GM23338 (cell line): ENCODE measurements around the gene PSMD11. TPM values are rescaled to one million over a fixed set of nuclear protein-coding genes. Genes with fewer than 3 reads are reported as not detected.

Experiments
- ATAC-seq: fragments of 200-7000 bp; cut with Tn5 transposase; 3 replicates; pipeline ENCODE4 v1.9.1; 2020
- DNase-seq: peaks from one replicate; pipeline ENCODE4 v3.0.0-alpha.2; 2015; ENCODE audit warnings: low spot score
- H2AFZ ChIP-seq: fragments of 200-600 bp; sonication (generic); 2 replicates; pipeline ENCODE4 v1.8.0; 2016; ENCODE audit warnings: antibody characterized with exemption, mild to moderate bottlenecking, moderate library complexity
- H3F3A ChIP-seq: fragments of 200-600 bp; sonication (generic); replicated peaks from 2 replicates; pipeline ENCODE4 v1.8.0; 2017; ENCODE audit warnings: antibody characterized with exemption, mixed run types, low read depth
- H3K27ac ChIP-seq: fragments of 200-600 bp; sonication (generic); 2 replicates; pipeline ENCODE4 v1.6.1; 2016; ENCODE audit warnings: low read depth
- H3K27me3 ChIP-seq: fragments of 200-600 bp; sonication (generic); 2 replicates; pipeline ENCODE4 v1.8.0; 2016; ENCODE audit warnings: mild to moderate bottlenecking, mixed run types, moderate library complexity; ENCODE audit not compliant: insufficient read depth
- H3K36me3 ChIP-seq: fragments of 200-600 bp; sonication (generic); 2 replicates; pipeline ENCODE4 v1.8.0; 2016; ENCODE audit warnings: mild to moderate bottlenecking; ENCODE audit not compliant: insufficient read depth
- H3K4me1 ChIP-seq: fragments of 200-600 bp; sonication (generic); 2 replicates; pipeline ENCODE4 v1.8.0; 2016; ENCODE audit warnings: mild to moderate bottlenecking, moderate library complexity; ENCODE audit not compliant: insufficient read depth
- H3K4me2 ChIP-seq: fragments of 200-600 bp; sonication (generic); 2 replicates; pipeline ENCODE4 v1.7.1; 2017; ENCODE audit warnings: mixed run types
- H3K4me3 ChIP-seq: fragments of 200-600 bp; sonication (generic); 2 replicates; pipeline ENCODE4 v1.6.1; 2016; ENCODE audit warnings: mixed run types
- H3K79me2 ChIP-seq: fragments of 200-600 bp; sonication (generic); replicated peaks from 2 replicates; pipeline ENCODE4 v1.8.0; 2017; ENCODE audit warnings: mild to moderate bottlenecking; ENCODE audit not compliant: insufficient read depth
- H3K9me2 ChIP-seq: fragments of 200-600 bp; sonication (generic); 2 replicates; pipeline ENCODE4 v1.8.0; 2017; ENCODE audit not compliant: insufficient read depth
- H4K20me1 ChIP-seq: fragments of 200-600 bp; sonication (generic); replicated peaks from 2 replicates; pipeline ENCODE4 v1.8.0; 2017; ENCODE audit warnings: mild to moderate bottlenecking; ENCODE audit not compliant: insufficient read depth
- H3K27ac Mint-ChIP-seq: 2 replicates; pipeline ENCODE4 v1.8.0; 2020; ENCODE audit warnings: inconsistent platforms, mild to moderate bottlenecking, moderate library complexity, mixed read lengths
- H3K27me3 Mint-ChIP-seq: 3 replicates; pipeline ENCODE4 v1.8.0; 2022; ENCODE audit warnings: low read depth, mild to moderate bottlenecking, moderate library complexity, mixed read lengths, inconsistent platforms; ENCODE audit not compliant: insufficient read depth, poor library complexity
- H3K36me3 Mint-ChIP-seq: 3 replicates; pipeline ENCODE4 v1.8.0; 2021; ENCODE audit warnings: low read depth, mild to moderate bottlenecking, inconsistent platforms, moderate library complexity, mixed read lengths
- H3K4me1 Mint-ChIP-seq: 3 replicates; pipeline ENCODE4 v1.8.0; 2020; ENCODE audit warnings: mild to moderate bottlenecking, inconsistent platforms, mixed read lengths
- H3K4me3 Mint-ChIP-seq: 3 replicates; pipeline ENCODE4 v1.8.0; 2021; ENCODE audit warnings: moderate library complexity, mild to moderate bottlenecking, inconsistent platforms, mixed read lengths
- H3K9me3 Mint-ChIP-seq: 3 replicates; pipeline ENCODE4 v1.8.0; 2020; ENCODE audit warnings: moderate library complexity, mild to moderate bottlenecking, inconsistent platforms, mixed read lengths
- CREB1 ChIP-seq: fragments of 250-450 bp; sonication (Bioruptor Pico); IDR thresholded peaks from 2 replicates; pipeline ENCODE4 v1.5.0; 2020; ENCODE audit warnings: low read depth, mild to moderate bottlenecking, moderate library complexity
- CTCF ChIP-seq, 2 experiments: fragments of 200-600 bp in 1 of 2; sonication (generic) in 1 of 2; conservative IDR thresholded peaks; 2 replicates each; pipeline versions ENCODE4 v1.5.1 to v1.6.1; 2016 to 2017; ENCODE audit warnings: antibody characterized with exemption in 2 of 2, low read depth in 2 of 2, mild to moderate bottlenecking in 2 of 2, moderate library complexity in 1 of 2
- ETS1 ChIP-seq: IDR thresholded peaks from 2 replicates; pipeline ENCODE4 v1.6.1; 2016; ENCODE audit warnings: antibody characterized with exemption
- EZH2 ChIP-seq: fragments of 200-600 bp; sonication (generic); IDR thresholded peaks from one replicate; pipeline ENCODE4 v1.8.0; 2017; ENCODE audit warnings: antibody characterized with exemption, mild to moderate bottlenecking, low read depth; ENCODE audit not compliant: unreplicated experiment
- EZH2phosphoT487 ChIP-seq: fragments of 200-600 bp; sonication (generic); IDR thresholded peaks from one replicate; pipeline ENCODE4 v1.8.1; 2018; ENCODE audit warnings: antibody characterized with exemption; ENCODE audit not compliant: unreplicated experiment
- JUNB ChIP-seq: IDR thresholded peaks from one replicate; pipeline ENCODE4 v1.6.1; 2016; ENCODE audit warnings: antibody characterized with exemption; ENCODE audit not compliant: unreplicated experiment
- NANOG ChIP-seq: IDR thresholded peaks from 2 replicates; pipeline ENCODE4 v1.6.1; 2016; ENCODE audit warnings: antibody characterized with exemption, borderline replicate concordance
- POLR2AphosphoS5 ChIP-seq: IDR thresholded peaks from 2 replicates; pipeline ENCODE4 v1.6.1; 2016; ENCODE audit warnings: antibody characterized with exemption, low read depth
- REST ChIP-seq: IDR thresholded peaks from one replicate; pipeline ENCODE4 v1.6.1; 2018; ENCODE audit warnings: antibody characterized with exemption; ENCODE audit not compliant: unreplicated experiment
- STAT1 ChIP-seq: IDR thresholded peaks from one replicate; pipeline ENCODE4 v1.6.1; 2016; ENCODE audit warnings: antibody characterized with exemption; ENCODE audit not compliant: unreplicated experiment
- ZNF114 ChIP-seq: fragments of 250-450 bp; sonication (Bioruptor Pico); IDR thresholded peaks from 2 replicates; pipeline ENCODE4 v1.5.0; 2020; ENCODE audit warnings: mild to moderate bottlenecking, moderate library complexity
- ZNF331 ChIP-seq: fragments of 250-450 bp; sonication (Bioruptor Pico); IDR thresholded peaks from 2 replicates; pipeline ENCODE4 v1.5.0; 2020; ENCODE audit warnings: low read depth, mild to moderate bottlenecking, moderate library complexity
- ZNF462 ChIP-seq: fragments of 250-450 bp; sonication (Bioruptor Pico); IDR thresholded peaks from 2 replicates; pipeline ENCODE4 v1.5.0; 2020; ENCODE audit warnings: mild to moderate bottlenecking, moderate library complexity
- polyA plus RNA-seq: library from polyadenylated mRNA; unstranded; fragments of >200 nt; fragmentation: Nextera tagmentation; extraction: Ambion mirVana; gene quantifications from 2 replicates; pipeline ENCODE4 v1.2.1, GENCODE V29; 2016
- total RNA-seq: library from RNA; depleted of rRNA; stranded (reverse); fragments of >200 nt; shearing (Covaris generic); gene quantifications from 2 replicates; pipeline ENCODE4 v1.2.3, GENCODE V29; 2014

The PSMD11 gene
- total and polyA plus RNA-seq, 2 experiments from 2014 or later = 180 to 360 TPM

GRCh38 chr17:32504166-32504990 lies 60.1 kb downstream of the PSMD11 start:
- H3K36me3 ChIP-seq = no peaks in the 10 kb centered on the region
- H3K79me2 ChIP-seq = no peaks in the 10 kb centered on the region
- H2AFZ ChIP-seq = no peak overlapping the region
- H3K27ac ChIP-seq = no peak overlapping the region
- Mint-ChIP-seq H3K27me3 (peaks cover 6% of the 10 kb centered on the region), H3K4me1 (peaks cover 13% of the 10 kb centered on the region), H3K4me3 (no peak overlapping the region), H3K36me3 (no peaks in the 10 kb centered on the region), H3K27ac (peak overlapping the region; percentile 44; the same call in 1 of the 2 replicates), H3K9me3 (no peaks in the 10 kb centered on the region; the same call in 2 of the 3 replicates)
- H3K4me2 ChIP-seq = no peak overlapping the region
- TF ChIP-seq CTCF (conservative IDR thresholded peaks at IDR 0.05; ENCODE audit: low read depth in 2 of 2) (no peak), CREB1 (no peak), POLR2AphosphoS5 (no peak), STAT1 (no peak), ZNF114 (CRISPR knock-in tag) (no peak), JUNB (no peak), REST (no peak), ZNF331 (CRISPR knock-in tag) (no peak), NANOG (no peak), ETS1 (no peak), EZH2 (no peak), ZNF462 (CRISPR knock-in tag) (no peak), EZH2phosphoT487 (no peak)
- H3F3A ChIP-seq = no peaks in the 10 kb centered on the region
- H4K20me1 ChIP-seq = no peaks in the 10 kb centered on the region
- H3K4me1 ChIP-seq = no peaks in the 10 kb centered on the region
- no peak for DNase-seq
- no peak overlapping the region for H3K4me3 ChIP-seq
- H3K27me3 ChIP-seq = no peaks in the 10 kb centered on the region
- ATAC-seq = peak; percentile 28; the same call in 2 of the 3 replicates
- no peaks in the 10 kb centered on the region for H3K9me2 ChIP-seq
